ENCODE results near the gene GPR18. TPM values are rescaled to one million over a fixed set of nuclear protein-coding genes. Genes with fewer than 3 reads are reported as not detected.

GPR18 gene
- total and polyA plus RNA-seq, 12 donors = 0.03 to 0.78 TPM; not detected in 10

- DNase-seq = no peak
- no peaks in the 10 kb centered on the region for H3K27me3 ChIP-seq
- TF ChIP-seq CTCF (IDR thresholded peaks at IDR 0.05) = no peak
- no peak for TF ChIP-seq POLR2A (IDR thresholded peaks at IDR 0.05)
- no peaks in the 10 kb centered on the region for H3K9me3 ChIP-seq (replicated peaks in 1 of 3)
- no peaks in the 10 kb centered on the region for H3K36me3 ChIP-seq (replicated peaks in 1 of 2)
- H3K27ac ChIP-seq = no peak overlapping the region
- H3K4me1 ChIP-seq (replicated peaks in 1 of 2) = no peaks in the 10 kb centered on the region
- H3K4me3 ChIP-seq = no peak overlapping the region
- intact Hi-C loops (cut with DNase I) = no loop called here
- 73 to 100% (median 96%) methylated on average over 1 of the region's 1 CpG for WGBS, 4 donors
Observed at GRCh38 chr13:99301913-99302636, 43.9 kb upstream of the GPR18 start.

GRCh38 chr13:99301056-99301838 is 43.1 kb upstream of the GPR18 start:
- no peak for TF ChIP-seq POLR2A (IDR thresholded peaks at IDR 0.05)
- no peak for TF ChIP-seq CTCF (IDR thresholded peaks at IDR 0.05)
- intact Hi-C loops (cut with DNase I) = no loop called here
- Histone ChIP-seq H3K9me3 (replicated peaks in 1 of 3) (no peaks in the 10 kb centered on the region), H3K36me3 (replicated peaks in 1 of 2) (no peaks in the 10 kb centered on the region), H3K27ac (no peak overlapping the region), H3K4me1 (replicated peaks in 1 of 2) (no peaks in the 10 kb centered on the region), H3K27me3 (no peaks in the 10 kb centered on the region), H3K4me3 (no peak overlapping the region)
- WGBS, 4 donors = 85 to 92% (median 90%) methylated on average over 7 of the region's 7 CpGs
- DNase-seq = no peak

- Histone ChIP-seq H3K4me3 (no peak overlapping the region), H3K9me3 (replicated peaks in 1 of 3) (no peaks in the 10 kb centered on the region), H3K36me3 (replicated peaks in 1 of 2) (no peaks in the 10 kb centered on the region), H3K27ac (no peak overlapping the region), H3K27me3 (no peaks in the 10 kb centered on the region), H3K4me1 (replicated peaks in 1 of 2) (no peaks in the 10 kb centered on the region)
- WGBS, 4 donors = 85 to 96% (median 94%) methylated on average over 4 of the region's 4 CpGs
- no peak for DNase-seq
- intact Hi-C loops (cut with DNase I) = no loop called here
- TF ChIP-seq POLR2A (IDR thresholded peaks at IDR 0.05) (no peak), CTCF (IDR thresholded peaks at IDR 0.05) (no peak)
Observed at GRCh38 chr13:99299920-99300341, 41.8 kb upstream of the GPR18 start.

GRCh38 chr13:99299256-99299919 is 41.2 kb upstream of the GPR18 start:
- 87 to 91% (median 91%) methylated on average over 4 of the region's 4 CpGs for WGBS, 4 donors
- no peaks in the 10 kb centered on the region for H3K9me3 ChIP-seq (replicated peaks in 1 of 3)
- no peaks in the 10 kb centered on the region for H3K36me3 ChIP-seq (replicated peaks in 1 of 2)
- intact Hi-C loops (cut with DNase I) = no loop called here
- TF ChIP-seq CTCF (IDR thresholded peaks at IDR 0.05) (no peak), POLR2A (IDR thresholded peaks at IDR 0.05) (no peak)
- no peaks in the 10 kb centered on the region for H3K4me1 ChIP-seq (replicated peaks in 1 of 2)
- no peaks in the 10 kb centered on the region for H3K27me3 ChIP-seq
- H3K4me3 ChIP-seq = no peak overlapping the region
- no peak for DNase-seq
- H3K27ac ChIP-seq = no peak overlapping the region

Measured in adrenal gland (tissue), 12 donors.